GM19099 (cell line): ENCODE results near the gene CDC42EP5.

Source experiments
- POLR2A ChIP-seq: IDR thresholded peaks from 3 replicates; pipeline ENCODE4 v1.6.1; 2011; ENCODE audit warnings: low read depth; ENCODE audit not compliant: insufficient read length; ENCODE audit errors: extremely low read depth

Gene CDC42EP5

GRCh38 chr19:54425382-54425723, 47.7 kb downstream of the CDC42EP5 start:
- TF ChIP-seq POLR2A: no peak

- TF ChIP-seq POLR2A: no peak
Measured at GRCh38 chr19:54424660-54425381, 48.3 kb downstream of the CDC42EP5 start.

GRCh38 chr19:54424201-54424600, 48.9 kb downstream of the CDC42EP5 start:
- no peak for TF ChIP-seq POLR2A

- TF ChIP-seq POLR2A: no peak
Measured at GRCh38 chr19:54422136-54422535, 51.0 kb downstream of the CDC42EP5 start.

- TF ChIP-seq POLR2A: no peak
Measured at GRCh38 chr19:54421521-54421920, 51.6 kb downstream of the CDC42EP5 start.

- no peak for TF ChIP-seq POLR2A
Measured at GRCh38 chr19:54421169-54421516, 52.0 kb downstream of the CDC42EP5 start.

GRCh38 chr19:54420383-54421168, 52.5 kb downstream of the CDC42EP5 start:
- TF ChIP-seq POLR2A: no peak

GRCh38 chr19:54420068-54420382, 53.1 kb downstream of the CDC42EP5 start:
- TF ChIP-seq POLR2A: no peak

GRCh38 chr19:54418930-54419800, 53.9 kb downstream of the CDC42EP5 start:
- no peak for TF ChIP-seq POLR2A

- no peak for TF ChIP-seq POLR2A
Measured at GRCh38 chr19:54418030-54418929, 54.8 kb downstream of the CDC42EP5 start.

- no peak for TF ChIP-seq POLR2A
Measured at GRCh38 chr19:54416695-54417491, 56.2 kb downstream of the CDC42EP5 start.

- TF ChIP-seq POLR2A: no peak
Measured at GRCh38 chr19:54415901-54416673, 57.0 kb downstream of the CDC42EP5 start.
